Colon (tissue), 2 donors: ENCODE data around the gene FADD.
"Not testable (repeated sequence)": the region's sequence is repeated elsewhere in the genome, so short reads cannot be mapped to it uniquely, and the experiment has no call there.

Source experiments
- FAIRE-seq: peaks from 2 replicates; lab custom pipeline; 2012; peaks lifted over from hg19 to GRCh38; lab: Jason Lieb, UNC
- donor health status: control.
- donor health status: control.

FADD gene

DNA sequence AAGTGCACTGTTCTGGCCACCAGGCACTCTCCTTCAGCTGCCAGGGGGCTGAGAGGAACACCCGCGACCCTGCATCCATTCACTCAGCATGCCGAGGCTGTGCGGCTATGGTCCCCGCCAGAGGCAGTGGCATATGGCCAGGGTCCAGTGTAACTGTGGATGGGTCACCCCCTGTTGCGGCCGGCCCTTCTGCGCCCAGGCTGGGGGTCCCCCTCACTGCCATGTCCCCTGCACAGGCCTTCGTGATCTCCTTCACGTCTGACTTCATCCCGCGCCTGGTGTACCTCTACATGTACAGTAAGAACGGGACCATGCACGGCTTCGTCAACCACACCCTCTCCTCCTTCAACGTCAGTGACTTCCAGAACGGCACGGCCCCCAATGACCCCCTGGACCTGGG, 20.8 kb upstream of the FADD start:
- no peak for FAIRE-seq

DNA sequence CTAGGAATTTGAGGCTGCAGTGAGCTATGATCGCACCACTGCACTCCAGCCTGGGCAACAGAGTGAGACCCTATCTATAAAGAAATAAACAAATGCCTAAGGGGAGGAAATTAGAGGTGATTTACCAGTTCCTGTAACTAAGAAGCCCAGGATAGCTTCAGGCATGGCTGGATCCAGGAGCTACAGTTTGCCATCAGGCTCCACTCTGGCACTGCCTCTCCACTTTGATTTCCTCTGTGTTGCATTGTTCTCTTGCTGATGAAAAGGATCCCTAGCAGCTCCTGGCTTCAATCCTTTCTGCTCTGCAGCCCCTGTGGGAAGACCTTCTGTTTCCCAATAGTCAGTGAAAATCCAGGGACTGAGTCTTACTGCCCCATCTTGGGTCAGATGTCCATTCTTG, 20.1 kb upstream of the FADD start:
- FAIRE-seq, result no peak

DNA sequence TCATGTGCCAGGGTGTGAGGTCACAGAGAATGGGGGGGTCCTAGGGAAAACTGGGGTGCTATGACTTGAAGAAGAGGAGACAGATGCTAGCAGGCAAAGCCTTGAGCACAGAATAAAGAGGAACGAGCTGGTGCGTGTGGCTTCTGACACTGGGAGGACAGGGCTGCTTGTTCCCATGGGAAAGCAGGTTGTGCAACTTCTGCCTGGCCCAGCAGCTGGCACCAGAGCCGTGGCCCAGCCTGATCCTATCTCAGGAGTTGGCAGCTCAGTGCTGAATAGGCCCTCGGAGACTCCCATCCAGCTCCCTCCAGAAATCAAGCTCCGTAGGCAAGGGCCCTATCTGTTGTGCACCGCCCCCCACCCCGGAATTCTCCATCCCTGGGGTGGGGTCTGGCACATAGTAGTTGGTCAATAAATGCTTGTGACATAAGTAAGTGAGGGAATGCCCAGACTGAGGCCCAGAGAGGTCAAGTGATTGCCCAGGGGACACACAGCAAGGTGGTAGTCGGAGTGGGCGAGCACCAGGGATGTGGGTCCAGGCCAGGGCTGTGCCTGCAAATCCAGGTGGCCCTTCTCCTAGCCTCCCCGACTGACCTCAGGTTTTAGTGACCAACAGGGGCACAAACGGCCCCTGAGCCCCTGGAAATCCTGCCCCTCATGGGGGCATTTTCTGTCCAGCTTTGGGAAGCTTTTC, 19.5 kb upstream of the FADD start:
- no peak for FAIRE-seq

DNA sequence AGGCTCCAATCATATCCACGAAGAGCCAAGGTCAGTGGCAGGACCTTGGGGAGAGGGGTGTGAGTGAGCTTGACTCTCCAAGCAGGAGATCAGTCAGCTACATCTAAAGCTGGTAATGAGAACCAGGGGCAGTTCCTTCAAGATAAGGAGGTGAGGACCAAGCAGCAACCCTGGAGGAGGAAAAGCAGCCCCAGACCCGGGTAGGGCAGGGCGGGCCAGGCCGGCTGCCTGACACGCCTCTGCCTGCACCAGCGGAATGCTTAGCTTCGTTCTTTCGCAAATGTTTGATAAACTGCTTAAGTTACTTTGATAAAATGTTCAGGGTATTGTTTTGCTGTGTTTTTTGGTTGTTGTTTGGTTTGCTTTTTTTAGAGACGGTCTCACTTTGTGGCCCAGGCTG, 18.7 kb upstream of the FADD start:
- FAIRE-seq, result no peak

DNA sequence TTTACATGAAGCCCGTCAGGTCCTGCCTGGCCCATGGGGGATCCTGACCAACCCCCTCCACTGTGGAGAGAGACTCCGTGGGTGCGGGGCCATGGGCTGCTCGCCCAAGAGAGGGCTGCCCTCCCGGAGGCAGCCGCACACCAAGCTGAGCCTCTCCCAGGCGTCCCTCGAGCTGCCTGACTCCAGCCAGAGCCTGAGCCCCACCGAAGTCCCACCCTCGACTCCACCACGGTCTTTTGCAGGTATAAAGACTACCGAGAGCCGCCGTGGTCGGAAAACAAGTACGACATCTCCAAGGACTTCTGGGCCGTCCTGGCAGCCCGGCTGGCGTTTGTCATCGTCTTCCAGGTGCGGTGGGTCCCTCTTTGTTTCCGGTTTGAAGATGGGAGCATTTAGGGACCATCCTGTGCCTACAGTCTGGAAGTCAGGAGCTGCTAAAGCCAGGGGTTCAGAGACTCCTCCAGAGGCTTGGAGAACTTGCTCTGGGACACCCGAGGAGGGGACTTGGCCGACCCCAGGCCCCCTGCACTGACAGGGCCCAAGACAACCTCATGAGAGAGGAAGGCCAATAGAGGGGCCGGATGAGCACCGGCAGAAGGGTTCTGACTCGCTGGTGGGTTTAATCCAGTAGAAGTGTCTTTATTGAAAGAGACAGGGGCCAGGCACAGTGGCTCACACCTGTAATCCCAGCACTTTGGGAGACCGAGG, 17.6 kb upstream of the FADD start:
- no peak for FAIRE-seq

DNA sequence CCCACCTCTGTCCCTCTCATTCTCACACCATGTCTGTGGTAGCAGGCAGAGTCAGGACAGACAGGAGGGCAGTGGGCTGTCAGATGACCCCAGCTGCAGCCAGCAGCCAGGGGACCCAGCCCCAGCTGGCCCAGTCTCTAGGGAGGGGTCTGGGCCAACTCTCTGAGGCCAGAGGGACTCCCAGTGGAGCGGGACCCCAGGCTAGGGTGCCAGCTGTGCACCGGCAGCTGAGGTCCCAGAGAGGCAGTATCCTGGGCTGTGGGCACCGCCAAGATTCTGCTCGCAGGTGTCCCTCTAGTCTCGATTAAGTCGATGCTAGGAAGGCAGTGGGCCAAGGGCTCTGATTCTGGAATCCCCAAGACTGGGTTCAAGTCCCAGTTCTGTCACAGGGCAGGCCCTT, 16.7 kb upstream of the FADD start:
- FAIRE-seq, result no peak

DNA sequence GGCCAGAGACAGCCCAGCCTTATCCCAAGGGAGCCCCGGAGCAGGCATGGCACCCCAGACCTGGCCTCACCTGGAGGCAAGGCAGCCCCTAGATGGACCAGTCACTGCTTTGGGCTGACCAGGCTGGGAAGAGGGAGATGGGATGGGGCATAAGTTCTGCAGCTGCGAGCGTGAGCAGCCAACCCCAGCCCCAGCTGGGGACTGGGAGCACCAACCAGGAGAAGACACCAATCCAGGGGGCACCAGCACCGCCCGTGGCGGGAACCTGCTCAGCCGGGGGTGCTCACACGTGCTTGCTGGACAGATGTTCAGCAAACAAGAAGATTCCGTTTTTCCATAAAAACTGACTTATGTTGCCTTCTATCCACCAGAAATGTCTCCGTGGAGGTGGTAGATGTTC, 16.2 kb upstream of the FADD start:
- FAIRE-seq, result no peak

DNA sequence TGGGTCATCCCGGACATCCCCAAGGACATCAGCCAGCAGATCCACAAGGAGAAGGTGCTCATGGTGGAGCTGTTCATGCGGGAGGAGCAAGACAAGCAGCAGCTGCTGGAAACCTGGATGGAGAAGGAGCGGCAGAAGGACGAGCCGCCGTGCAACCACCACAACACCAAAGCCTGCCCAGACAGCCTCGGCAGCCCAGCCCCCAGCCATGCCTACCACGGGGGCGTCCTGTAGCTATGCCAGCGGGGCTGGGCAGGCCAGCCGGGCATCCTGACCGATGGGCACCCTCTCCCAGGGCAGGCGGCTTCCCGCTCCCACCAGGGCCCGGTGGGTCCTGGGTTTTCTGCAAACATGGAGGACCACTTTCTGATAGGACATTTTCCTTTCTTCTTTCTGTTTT, 15.3 kb upstream of the FADD start:
- no peak for FAIRE-seq

DNA sequence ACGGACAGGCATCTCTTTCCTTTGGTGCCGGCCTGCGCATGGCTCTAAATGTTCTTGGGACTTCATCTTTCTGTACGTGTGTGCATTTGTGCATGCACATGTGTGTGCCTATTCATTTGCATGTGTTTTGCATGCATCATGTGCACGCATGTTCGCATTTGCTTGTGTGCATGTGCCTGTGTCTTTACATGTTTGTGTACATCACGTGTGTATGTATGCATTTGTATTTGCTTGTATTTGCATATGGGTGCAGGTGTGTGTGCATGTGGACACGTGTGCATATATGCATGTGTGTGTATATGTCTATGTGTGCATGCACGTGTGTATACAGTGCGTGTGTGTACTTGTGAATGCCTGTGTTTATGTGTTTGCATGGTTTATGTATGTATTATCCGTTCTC, 13.5 kb upstream of the FADD start:
- no peak for FAIRE-seq

DNA sequence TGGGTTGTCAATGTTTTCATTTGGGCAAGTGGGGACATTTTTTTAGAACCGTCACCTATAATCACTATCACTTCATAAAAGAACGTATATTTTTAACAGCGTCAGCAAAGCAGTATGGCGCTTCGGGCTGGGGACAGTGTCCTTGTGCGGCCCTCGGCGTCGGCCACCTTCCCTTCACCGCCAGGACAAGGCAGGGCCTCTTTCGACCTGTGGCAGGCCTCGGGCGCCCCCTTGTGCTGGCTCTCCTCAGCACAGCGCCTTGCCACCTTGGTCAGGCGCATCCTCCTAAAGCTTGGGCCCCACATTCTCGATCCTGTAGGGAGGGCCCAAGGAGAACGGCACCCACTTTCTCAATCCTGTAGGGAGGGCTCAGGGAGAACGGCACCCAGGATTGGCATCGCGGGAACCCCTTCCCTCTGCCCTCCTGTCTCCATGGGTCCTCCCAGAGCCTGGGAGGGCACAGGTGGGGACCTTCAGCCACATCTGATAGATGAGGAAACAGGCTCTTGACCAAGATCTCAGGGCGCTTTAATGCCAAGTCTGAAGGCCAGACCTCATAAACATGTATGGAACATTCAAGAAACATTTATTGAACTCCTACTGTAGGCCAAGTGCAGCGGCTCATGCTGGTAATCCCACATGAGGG, 11.5 kb upstream of the FADD start:
- FAIRE-seq, result no peak

DNA sequence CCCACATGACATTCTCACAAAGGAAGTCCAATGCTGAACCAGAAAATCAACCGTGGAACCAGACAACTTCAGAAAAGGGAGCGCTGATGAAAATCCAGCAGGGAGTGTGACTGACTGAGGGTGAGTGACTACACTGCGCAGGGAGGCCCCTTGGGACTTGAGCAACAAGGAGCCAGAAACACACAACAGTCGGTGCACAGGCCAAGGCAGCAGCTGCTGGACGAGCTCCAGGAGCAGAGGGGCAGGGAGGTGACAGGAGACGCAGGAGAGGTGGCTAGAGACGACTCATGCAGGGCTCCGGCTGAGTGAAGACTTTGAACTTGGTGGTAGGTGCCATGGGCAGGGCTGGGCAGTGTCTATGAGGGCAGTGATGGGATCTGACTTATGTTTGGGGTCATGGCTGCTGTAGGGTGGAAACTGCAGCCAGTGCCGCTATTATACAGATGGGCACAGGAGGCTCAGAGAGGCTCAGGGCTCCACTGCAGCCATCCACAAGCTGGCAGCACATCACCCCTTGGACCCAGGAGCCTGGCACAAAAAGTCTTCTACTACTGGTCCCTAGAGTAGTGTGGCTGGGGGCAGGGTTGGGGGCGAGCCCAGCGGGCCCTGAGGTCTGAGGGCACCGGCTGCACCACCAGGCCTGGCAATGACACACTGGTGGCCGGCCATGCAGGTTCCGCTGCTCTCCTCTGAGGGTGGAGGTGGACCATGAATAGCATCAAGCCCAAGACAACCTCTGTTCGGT, 10.3 kb upstream of the FADD start:
- no peak for FAIRE-seq

DNA sequence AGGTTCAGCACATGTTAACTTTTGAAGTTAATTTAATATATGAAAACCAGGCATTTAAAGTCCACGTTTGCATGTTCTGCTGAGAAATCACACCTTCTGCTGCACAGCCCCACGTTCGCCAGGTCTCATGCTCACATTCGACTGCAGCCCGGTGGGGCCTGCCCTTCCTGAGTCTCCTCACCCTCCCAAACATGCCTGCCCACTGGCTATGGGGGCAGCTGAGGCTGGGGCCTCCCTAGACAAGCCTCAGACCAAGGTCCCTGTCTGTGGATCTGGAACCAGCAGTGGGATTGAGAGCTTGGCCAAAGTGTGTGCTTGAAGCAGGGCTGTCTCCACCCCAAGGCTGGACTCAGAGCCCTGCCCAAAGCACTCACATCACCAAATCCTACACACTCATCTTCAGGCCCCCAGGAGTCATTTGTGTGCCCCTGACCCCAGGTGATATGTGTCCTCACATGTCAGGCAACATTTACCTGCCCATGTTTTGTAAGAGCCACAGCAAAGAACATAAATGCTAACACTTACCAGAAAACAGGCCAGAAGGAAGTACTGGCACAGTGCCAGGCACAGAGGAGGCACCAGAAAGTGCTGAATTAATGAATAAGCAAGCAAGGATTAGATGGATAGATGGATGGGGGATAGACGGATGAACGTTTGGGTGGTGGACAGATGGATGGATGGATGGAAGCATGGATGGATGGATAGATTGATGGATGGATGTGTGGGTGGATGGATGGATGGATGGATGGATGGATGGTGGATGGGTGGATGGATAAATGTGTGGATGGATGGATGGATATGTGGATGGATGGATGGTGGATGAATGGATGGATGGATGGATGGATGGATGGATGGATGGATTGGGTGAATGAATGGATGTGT, 9.4 kb upstream of the FADD start:
- FAIRE-seq, result no peak

DNA sequence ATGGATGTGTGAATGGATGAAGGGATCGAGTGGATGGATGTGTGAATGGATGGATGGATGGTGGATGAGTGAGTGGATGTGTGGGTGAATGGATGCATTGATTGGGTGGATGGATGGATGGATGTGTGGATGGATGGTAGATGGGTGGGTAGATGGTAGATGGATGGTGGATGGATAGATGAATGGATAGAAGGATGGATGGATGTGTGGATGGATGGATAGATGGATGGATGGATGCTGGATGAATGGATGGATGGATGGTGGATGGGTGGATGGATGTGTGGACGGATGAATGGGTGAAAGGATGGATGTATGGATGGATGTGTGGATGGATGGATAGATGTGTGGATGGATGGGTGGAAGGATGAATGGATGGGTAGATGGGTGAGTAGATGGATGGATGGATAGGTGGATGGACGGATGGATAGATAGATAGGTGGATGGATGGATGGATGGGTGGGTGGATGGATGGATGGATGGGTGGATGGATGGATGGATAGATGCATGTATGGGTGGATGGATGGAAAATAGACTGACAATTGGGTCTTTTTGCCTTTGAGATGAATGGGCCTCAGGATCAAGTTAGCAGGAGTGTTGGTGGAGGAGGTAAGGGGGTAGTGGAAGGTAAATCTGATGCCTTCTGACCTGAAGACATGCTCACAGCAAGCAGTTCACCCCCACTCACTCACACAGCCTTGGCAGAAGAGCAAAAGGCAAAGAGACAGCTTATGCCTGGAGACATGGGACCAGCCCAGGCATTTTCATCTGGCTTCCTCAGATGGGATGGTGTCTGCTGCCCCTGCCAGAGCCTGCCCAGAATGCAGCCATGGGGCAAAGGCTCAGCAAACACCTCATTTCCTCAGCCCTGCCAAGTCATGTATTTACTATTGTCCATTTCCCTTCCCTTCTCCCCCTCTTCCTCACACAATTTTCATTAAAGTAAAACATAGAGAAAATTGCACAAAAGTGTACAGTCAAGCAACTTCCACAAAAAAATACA, 8.0 kb upstream of the FADD start:
- no peak for FAIRE-seq

DNA sequence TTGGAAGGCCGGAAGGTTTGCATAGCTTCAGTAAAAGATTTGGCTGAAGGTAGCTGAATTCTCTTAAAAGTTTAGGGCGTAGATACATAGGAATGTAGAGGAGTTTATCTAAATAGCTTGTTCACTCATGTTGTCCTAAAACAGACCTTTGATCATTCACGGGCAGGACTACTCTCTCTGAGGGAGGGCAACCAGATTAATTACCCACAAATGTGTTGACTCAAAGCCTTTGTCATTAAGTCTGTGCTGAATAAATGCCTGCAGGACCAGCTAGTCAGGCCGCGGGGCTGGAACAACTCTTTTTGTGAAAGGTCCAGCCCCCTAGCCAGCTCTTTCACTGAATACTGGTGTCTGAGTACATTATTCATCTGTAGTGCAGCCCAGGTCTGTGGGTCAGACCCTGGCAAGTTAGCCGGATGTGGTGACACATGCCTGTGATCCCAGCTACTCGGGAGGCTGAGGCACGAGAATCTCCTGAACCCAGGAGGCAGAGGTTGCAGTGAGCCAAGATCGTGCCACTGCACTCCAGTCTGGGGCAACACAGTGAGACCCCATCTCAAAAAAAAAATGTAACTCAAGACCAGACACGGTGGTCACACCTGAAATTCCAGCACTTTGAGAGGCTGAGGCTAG, 2.8 kb upstream of the FADD start:
- FAIRE-seq, result no peak

DNA sequence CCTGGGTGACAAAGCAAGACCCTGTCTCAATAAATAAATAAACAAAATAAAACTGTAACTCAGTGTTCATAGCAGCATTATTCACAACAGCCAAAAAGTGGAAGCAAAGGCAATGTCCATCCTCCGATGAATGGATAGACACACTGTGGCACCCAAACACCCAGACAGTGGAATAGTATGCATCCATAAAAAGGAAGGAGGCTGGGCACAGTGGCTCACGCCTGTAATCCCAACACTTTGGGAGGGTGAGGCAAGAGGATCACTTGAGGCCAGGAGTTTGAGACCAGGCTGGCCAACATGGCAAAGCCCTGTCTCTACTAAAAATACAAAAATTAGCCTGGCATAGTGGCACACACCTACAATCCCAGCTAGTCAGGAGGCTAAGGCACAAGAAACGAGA, 2.0 kb upstream of the FADD start:
- not testable (repeated sequence) for FAIRE-seq

DNA sequence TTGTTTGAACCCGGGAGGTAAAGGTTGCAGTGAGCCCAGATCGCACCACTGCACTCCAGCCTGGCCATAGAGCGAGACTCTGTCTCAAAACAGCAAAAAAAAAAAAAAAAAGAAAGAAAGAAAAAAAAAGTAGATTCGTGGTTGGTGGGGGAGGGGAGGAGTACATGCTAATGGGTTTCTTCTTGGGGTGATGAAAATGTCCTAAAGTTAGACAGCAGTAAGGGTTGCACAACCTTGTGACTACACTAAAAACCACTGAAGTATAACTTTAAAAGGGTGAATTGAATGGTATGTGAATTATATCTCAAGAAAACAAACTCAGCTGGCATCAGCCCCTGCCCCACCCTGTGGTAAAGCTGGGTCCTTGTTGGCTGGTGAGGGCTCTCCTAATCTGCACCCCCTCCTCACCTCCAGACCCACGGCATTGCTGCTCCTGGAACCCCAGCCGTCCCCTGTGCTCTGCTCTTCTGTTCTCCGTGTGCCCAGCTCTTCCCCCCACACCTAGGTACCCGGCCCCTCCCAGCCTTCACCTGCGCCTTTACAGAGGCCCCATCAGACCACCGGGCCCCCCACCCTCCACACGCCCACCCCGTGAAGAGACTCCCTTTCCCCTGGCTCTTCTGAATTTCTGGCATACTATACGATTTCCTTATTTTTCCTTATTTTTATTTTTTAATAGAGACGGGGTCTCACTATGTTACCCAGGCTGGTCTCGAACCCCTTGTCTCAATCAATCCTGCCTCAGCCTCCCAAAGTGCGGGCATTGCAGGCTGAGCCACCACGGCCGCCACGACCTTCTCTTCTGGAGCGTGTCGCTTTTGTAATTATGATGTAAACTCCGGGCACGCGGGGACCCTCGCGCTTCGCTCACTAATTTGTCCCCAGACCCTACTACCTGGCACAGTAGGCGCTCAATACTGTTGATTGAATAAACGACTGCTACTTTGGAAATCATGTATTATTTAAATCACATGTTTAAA, 924 bp upstream of the FADD start:
- no peak for FAIRE-seq

DNA sequence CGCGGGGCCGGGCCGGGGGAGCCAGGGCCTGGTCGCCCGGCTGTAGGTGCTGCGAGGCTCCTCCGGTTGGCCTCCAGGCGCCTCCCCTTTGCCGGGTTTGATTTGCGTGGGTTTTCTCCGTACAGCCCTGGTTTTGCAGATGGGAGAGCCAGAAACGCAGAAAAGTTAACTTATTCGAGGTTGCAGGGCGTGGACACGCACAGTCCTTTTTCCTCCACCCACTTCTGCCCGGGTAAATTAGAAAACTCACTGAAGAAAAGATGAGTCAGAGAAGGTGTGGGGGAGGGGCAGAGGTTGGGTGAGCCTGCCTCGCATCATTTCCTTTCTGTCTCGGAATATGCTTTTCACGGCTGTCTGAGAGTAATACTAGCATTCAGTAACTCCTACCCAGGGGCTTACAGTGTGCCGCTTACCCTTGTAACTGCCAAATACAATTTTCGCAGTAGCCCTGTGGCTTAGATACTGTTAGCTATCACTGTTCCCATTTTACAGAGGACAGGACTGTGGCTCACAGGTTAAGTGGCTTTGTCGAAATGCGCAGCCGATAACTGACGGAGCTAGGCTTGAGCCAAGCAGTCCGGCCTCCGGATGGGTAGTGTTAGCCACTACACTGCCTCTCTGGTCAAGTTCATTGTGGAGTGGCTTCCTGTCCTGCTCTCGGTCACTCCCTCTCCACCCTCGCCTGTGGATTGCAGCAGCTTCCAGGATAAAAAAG, 812 bp downstream of the FADD start:
- no peak for FAIRE-seq

DNA sequence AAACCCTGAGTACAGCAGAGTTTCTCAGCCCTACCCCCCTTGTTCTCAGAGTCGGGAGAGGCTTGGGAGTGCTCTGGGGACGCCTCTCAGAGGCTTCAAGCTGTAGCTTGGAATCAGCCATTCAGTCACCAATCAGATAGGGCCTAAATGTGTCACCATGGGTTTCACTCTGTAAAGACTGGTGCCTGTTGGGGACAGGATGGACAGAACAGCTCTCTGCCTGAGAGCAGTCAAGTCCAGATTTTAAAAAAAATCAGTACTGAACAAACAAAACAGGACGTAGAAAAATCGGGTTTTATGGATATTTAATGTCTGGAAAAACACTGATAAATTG, 1.3 kb downstream of the FADD start:
- no peak for FAIRE-seq
